H1 (cell line): ENCODE measurements around the gene ANKEF1.

Experiments
- EP300 ChIP-seq, 2 experiments: IDR thresholded peaks; 1 replicate in 1 of 2; 2 replicates in 1 of 2; pipeline ENCODE4 v1.6.1; 2011 to 2012; ENCODE audit warnings: low read depth in 2 of 2, low read length in 2 of 2, mild to moderate bottlenecking in 2 of 2, borderline replicate concordance in 1 of 2, inconsistent platforms in 1 of 2, moderate library complexity in 1 of 2
- EZH2 ChIP-seq: fragments of 200-600 bp; sonication (generic); IDR thresholded peaks from 2 replicates; pipeline ENCODE4 v1.7.1; 2012; ENCODE audit warnings: low read depth, mild to moderate bottlenecking, moderate library complexity, low read length, inconsistent platforms; ENCODE audit not compliant: severe bottlenecking
- TAF1 ChIP-seq: IDR thresholded peaks from 2 replicates; pipeline ENCODE4 v1.6.1; 2011; ENCODE audit warnings: mild to moderate bottlenecking, low read depth, low read length
- TF ChIP-seq, protein P1 (sequence below), 3 experiments: IDR thresholded peaks; 1 replicate in 2 of 3; 2 replicates in 1 of 3; pipeline versions ENCODE4 v1.5.1 to v1.6.1; 2011; ENCODE audit warnings: low read length in 3 of 3, mild to moderate bottlenecking in 3 of 3, inconsistent platforms in 2 of 3, low read depth in 1 of 3, moderate library complexity in 1 of 3; ENCODE audit not compliant: insufficient read depth in 1 of 3; ENCODE audit errors: control extremely low read depth in 1 of 3

DNA sequence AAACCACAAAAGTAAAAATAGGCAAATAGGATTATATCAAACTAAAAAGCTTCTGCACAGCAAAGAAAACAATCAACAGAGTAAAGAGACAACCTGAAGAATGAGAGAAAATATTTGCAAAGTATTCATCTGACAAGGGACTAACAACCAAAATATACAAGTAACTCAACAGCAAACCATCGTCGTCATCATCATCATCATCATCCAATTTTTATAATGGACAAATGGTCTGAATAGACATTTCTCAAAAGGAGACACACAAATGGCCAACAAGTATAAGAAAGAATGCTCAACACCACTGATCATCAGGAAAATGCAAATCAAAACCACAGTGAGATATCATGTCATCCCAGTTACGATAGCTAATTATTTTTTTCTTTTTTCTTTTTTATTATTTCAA, 62.0 kb downstream of the ANKEF1 start:
- TF ChIP-seq EZH2 (no peak), TAF1 (no peak), EP300 (IDR thresholded peaks at IDR 0.05; ENCODE audit: borderline replicate concordance in 1 of 2, low read depth in 2 of 2, low read length in 2 of 2) (no peak)
- TF ChIP-seq, protein P1, sequence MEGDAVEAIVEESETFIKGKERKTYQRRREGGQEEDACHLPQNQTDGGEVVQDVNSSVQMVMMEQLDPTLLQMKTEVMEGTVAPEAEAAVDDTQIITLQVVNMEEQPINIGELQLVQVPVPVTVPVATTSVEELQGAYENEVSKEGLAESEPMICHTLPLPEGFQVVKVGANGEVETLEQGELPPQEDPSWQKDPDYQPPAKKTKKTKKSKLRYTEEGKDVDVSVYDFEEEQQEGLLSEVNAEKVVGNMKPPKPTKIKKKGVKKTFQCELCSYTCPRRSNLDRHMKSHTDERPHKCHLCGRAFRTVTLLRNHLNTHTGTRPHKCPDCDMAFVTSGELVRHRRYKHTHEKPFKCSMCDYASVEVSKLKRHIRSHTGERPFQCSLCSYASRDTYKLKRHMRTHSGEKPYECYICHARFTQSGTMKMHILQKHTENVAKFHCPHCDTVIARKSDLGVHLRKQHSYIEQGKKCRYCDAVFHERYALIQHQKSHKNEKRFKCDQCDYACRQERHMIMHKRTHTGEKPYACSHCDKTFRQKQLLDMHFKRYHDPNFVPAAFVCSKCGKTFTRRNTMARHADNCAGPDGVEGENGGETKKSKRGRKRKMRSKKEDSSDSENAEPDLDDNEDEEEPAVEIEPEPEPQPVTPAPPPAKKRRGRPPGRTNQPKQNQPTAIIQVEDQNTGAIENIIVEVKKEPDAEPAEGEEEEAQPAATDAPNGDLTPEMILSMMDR (IDR thresholded peaks at IDR 0.05; ENCODE audit: control extremely low read depth in 1 of 3, insufficient read depth in 1 of 3, low read depth in 1 of 3, low read length in 3 of 3): no peak
